GM19099 (cell line): Measurements from ENCODE around the gene SPATA18.

ENCODE experiments used
- POLR2A ChIP-seq: IDR thresholded peaks from 3 replicates; pipeline ENCODE4 v1.6.1; 2011; ENCODE audit warnings: low read depth; ENCODE audit not compliant: insufficient read length; ENCODE audit errors: extremely low read depth

SPATA18 gene

DNA sequence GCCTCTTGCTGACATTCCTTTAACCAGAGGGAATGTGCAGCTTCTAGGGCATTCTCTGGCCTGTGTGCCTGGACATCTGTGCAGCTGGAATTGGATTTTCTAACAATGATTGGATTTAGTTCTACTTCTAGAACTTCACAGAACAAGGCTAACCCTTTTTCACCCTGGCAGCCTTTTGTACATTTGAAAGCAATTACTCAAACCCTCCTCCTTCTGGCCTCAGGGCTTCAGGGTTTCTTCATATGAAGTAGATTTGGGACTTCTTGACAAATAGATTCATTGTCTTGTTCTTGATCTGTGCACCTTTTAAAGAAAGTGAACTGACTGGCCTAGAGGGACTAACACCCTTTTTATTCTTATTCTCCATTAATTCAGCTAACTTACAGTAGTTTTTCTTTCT is 30.1 kb downstream of the SPATA18 start:
- TF ChIP-seq POLR2A, result no peak

- TF ChIP-seq POLR2A, result no peak
These were observed 40.7 kb downstream of the SPATA18 start for GRCh38 chr4:52091801-52092200.

- no peak for TF ChIP-seq POLR2A
These were observed 42.4 kb downstream of the SPATA18 start for GRCh38 chr4:52093466-52093865.

GRCh38 chr4:52094376-52095145 is 43.5 kb downstream of the SPATA18 start:
- no peak for TF ChIP-seq POLR2A

DNA sequence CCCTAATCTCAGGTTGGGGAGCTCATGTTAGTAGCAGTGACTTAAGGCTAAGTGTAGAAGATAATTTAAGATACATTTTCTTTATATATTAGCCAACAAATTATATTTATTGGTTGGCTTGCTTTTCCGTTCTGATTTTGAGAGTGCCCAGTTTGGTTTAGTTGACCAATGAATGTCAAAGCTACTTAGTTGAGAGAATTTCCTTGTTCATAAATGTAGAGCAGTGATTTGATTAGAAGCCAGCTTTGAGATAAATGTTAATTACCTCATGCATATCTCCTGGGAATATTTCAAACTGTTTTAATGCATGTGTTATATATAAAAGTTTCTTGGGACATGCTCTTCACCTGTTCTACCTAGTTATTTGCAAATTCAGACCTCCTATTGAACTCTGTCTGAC is 44.3 kb downstream of the SPATA18 start:
- no peak for TF ChIP-seq POLR2A

GRCh38 chr4:52096048-52096447 is 44.9 kb downstream of the SPATA18 start:
- TF ChIP-seq POLR2A, result no peak

- TF ChIP-seq POLR2A, result no peak
These were observed 47.5 kb downstream of the SPATA18 start for GRCh38 chr4:52098618-52099017.

DNA sequence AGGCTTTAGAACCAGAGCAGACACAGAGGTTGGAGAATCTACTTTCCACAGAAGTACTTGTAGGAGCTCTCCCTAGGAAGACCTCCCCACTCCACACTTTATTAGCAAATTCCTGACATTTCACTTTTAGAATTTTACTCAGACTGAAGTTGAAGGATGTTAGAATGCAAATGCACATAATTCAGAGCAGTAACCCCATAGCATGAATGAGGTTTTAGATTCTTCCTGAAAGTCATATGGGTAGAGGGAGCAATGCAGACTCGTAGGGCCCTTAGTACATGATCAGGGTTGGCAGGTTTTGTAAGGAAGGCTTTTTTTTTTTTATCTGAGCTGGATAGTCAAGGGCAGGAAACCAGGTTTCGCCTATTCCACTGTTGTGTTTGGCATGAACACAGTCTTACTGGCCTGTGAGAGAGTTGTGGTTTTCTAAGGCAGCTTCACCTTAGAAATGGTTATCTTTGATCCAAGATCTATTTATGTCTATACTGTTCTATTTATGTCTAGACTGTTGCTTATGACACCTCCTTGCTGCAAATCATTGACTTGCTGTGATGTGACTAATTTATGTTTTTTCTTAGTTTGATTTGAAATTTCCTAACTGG is 48.9 kb downstream of the SPATA18 start:
- no peak for TF ChIP-seq POLR2A

- TF ChIP-seq POLR2A, result no peak
These were observed 51.5 kb downstream of the SPATA18 start for GRCh38 chr4:52102587-52102986.

DNA sequence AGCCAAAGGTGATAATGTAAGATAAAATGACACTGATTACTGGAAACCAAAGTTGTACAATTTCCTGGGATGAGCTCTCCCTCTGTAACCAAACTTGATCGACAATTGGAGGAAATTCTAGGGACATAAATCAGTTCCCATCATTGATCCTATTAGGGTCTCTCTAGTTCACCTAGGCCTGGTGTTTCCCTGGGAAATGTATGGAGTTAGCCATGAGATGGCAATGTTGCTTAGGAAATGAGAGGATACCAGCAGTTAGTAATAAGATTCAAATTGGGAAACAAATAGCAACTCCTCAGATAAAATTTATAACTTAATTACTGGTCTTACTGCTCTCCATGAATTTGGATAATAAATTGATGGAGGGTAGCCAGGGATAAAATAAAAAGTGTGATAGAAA is 52.2 kb downstream of the SPATA18 start:
- TF ChIP-seq POLR2A, result no peak

DNA sequence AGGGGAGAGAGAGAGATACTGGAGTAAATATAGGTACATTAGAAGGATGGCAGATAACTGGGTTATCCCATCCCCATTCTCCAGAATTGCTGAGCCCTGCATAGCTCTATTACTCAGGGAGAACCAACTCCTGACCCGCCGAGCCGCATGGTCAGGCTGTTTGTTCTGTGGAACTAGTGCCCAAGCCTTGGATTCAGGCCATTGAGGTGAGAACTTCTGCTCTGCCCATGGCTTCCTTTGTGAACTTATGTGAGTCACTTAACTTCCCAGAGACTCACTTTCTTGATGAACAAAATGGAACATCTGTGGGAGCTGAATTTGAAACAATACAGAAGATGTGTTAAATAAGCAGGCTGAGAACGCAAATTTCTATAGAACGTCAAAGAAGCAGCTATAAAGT is 54.2 kb downstream of the SPATA18 start:
- TF ChIP-seq POLR2A, result no peak

DNA sequence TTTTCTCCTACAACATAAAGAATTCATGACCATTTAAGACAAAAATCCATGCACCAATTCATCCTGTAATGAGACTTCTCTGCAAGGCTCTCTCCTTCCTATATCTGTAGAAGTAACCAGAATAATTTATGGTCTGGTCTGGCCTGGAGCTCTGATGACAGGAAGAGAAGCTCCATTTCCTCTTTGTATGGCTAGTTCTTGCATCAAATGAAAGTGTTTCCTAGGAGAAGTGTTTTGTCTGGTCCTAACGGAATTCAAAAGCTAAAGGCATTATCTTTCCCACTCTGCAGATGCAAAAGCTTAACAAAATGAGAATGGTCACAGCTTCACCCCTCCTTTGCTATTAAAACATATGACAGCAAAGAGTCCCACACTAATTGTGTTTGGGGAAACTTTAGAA is 55.1 kb downstream of the SPATA18 start:
- TF ChIP-seq POLR2A, result no peak

DNA sequence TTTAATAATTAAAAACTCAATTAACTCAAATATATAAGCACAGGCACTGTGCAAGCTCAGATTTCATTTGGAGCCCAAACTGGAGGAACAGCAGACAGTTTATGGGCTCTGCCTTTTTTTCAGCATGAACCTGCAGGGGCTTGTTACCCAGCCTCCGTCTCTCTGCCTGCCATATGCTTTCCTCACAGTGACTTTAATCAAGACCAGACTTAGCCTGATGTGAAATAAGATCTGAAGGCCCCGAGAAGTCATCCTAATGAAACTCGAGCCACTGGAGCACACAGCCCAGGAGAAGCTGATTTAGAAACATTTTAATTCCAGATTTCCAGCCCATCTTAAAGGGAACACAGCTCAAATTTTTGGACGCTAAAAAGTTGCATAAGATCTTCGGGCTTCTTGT is 55.6 kb downstream of the SPATA18 start:
- TF ChIP-seq POLR2A, result no peak

- no peak for TF ChIP-seq POLR2A
These were observed 56.2 kb downstream of the SPATA18 start for GRCh38 chr4:52107336-52107735.

DNA sequence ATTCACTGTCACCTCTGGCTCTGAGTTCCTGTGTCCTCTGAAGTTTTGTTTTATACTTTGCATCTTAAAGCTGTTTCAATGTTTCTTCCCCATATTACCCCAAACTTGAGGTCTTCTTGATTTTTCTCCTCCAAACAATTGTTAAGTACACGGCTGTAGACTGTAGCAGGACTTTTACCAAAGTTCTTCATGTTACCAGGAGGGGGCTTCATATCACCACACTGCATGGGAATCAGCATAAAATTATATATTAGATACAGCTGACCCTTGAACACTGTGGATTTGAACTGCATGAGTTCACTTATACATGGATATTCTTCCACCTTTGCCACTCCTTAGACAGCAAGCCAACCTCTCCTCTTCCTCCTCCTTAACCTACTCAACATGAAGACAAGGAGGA is 56.6 kb downstream of the SPATA18 start:
- TF ChIP-seq POLR2A, result no peak

- no peak for TF ChIP-seq POLR2A
These were observed 59.1 kb downstream of the SPATA18 start for GRCh38 chr4:52110171-52110570.
